Activated CD4-positive, alpha-beta T cell treated with anti-CD3 and anti-CD28 coated beads, Interleukin-2, amount 50 U/mL, for 4 hours (primary cell): ENCODE measurements around the gene SCGB3A1.

Experiments used
- DNase-seq, 2 experiments: peaks; one replicate each; pipeline ENCODE4 v3.0.0-alpha.2; 2020

Gene SCGB3A1

GRCh38 chr5:180591311-180591887 is at the start of gene SCGB3A1:
SCGB3A1 (minus strand) TSS chr5:180591499; CDS start chr5:180591462, 37 bp downstream.
- DNase-seq, result no peak

GRCh38 chr5:180640611-180640860 is 49.2 kb upstream of the SCGB3A1 start:
- DNase-seq, result no peak

- no peak for DNase-seq
These were observed 48.7 kb upstream of the SCGB3A1 start for GRCh38 chr5:180639741-180640610.

DNA sequence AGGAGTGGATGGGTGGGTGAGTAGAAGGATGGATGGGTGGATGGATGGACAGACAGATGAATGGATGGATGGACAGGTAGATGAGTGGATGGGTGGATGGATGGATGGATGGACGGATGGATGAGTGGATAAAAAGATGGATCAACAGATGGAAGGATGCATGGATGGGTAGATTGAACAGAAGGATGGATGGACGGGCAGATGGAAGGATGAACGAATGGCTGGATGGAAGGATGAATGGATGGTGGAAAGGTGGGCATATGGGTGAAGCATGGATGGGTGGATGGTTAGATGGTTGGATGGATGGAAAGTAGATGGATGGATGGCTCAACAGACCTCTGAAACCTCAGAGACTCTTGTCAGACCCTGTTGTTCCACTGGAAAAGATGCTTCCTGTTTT is 48.0 kb upstream of the SCGB3A1 start:
- no peak for DNase-seq

GRCh38 chr5:180637962-180638680 is 46.8 kb upstream of the SCGB3A1 start:
- no peak for DNase-seq

DNA sequence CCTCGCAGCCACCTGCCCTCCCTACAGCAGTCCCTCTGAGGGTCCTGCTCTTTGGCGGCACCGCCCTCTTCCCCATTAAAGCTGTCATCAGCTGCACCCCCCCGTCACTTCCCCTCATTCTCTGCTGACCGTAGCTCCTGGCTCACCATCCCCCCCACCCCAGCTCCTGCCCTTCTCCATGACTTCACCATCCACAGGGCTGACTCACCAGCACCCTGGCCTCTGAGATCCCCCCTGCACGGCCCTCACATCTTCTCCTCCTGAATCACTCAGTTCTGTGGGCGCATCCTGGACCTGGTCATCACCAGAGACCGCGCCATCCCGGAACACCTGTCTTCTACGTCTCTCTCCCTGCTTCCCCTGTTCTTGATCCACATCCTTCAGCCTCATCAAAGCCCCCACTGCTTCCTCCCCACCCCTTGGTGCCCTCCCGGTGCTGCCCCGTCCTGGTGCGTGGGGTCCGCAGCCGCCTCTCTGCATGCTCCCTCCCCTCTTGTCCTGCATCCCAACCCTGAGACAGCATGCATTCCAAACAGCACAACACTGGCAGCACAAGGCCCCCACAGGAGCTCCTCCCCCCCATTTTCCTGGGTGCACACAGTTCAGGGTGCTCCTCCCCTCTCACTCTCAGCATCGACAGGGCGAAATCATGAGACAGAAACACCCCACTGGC is 45.2 kb upstream of the SCGB3A1 start:
- no peak for DNase-seq

- no peak for DNase-seq
These were observed 44.7 kb upstream of the SCGB3A1 start for GRCh38 chr5:180636016-180636402.

- DNase-seq, result no peak
These were observed 42.2 kb upstream of the SCGB3A1 start for GRCh38 chr5:180633283-180634177.

- no peak for DNase-seq
These were observed 41.5 kb upstream of the SCGB3A1 start for GRCh38 chr5:180632768-180633167.

DNA sequence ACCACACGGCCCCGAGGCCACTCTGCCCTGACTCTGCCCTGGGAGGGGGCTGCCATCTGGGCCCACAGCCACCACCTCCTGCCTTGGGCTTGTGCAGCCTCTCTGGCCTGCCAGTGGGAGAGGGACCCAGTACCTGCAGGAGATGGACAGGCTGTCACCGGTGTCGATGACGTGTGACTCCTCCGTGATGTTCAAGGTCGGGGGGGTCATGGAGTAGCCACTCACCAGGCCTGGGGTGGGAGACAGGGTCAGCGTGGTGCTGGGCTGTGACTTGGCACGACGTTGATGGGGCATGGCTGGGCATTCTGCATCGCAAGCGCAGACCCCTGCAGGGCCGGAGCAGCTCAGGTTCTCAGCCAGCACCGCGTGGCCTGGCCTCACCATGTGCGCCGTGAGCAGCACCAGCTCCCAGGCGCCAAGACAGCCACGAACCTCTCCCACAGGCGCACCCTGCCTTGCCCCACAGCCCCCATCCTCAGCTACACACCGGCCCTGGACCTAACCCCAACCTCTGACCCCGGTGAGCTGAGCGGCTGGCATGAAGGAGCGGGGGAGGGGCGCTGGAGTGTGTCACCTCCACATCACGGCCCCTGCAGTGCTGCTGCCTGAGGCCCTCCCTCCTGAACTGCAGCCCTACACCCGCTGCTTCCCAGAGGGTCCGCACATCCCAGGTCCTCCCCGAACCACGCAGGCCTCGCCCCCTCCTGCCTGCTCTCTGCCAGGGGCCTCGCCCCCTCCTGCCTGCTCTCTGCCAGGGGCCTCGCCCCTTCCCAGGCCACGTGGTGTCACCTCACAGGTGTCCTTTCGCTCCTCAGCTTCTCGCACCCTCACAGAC is 40.5 kb upstream of the SCGB3A1 start:
- DNase-seq, result no peak

DNA sequence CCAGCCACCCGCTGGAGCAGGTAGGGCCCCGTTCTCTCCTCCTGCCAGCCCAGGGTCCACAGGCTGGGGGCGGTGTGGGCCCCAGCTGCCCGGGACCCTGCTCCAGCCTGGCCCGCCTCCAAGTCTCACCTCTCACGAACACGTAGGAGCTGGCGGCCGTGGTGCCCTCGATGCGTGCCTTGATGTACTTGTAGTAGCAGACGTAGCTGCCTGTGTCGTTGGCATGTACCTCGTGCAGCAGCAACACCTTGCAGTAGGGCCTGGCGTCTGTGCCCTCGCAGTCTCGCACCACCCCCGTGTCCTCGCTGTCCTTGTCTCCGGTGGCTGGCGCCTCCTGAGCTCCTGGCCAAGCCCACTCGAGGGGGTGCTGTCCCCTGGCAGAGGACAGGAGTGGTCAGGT is 39.1 kb upstream of the SCGB3A1 start:
- no peak for DNase-seq

DNA sequence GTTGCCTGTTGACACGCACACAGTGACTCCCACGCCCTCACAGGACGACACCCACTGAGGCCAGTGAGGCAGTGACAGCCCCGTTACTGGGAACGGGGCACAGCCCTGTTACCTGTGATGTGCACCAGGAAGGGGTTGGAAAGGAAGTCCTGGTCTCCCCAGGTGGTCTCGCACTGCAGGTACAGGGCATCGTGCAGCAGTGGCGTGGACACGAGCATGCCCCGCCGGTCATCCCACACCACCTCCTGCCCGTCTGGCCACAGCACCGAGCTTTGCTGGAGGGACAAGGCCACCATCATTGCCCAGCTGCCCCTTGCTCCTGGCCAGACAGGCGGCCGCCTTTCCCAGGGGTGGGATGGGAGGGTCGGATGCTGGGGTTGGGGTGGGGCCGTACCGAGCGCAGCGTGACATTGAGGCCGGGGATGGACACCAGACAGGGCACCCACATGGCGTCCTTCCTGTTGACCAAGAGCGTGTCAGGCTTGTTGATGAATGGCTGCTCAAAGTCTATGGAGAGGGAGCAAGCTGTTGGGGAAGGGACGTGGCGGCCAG is 38.6 kb upstream of the SCGB3A1 start:
- no peak for DNase-seq

GRCh38 chr5:180628827-180629750 is 37.8 kb upstream of the SCGB3A1 start:
- DNase-seq, result no peak

GRCh38 chr5:180628211-180628610 is 36.9 kb upstream of the SCGB3A1 start:
- no peak for DNase-seq

DNA sequence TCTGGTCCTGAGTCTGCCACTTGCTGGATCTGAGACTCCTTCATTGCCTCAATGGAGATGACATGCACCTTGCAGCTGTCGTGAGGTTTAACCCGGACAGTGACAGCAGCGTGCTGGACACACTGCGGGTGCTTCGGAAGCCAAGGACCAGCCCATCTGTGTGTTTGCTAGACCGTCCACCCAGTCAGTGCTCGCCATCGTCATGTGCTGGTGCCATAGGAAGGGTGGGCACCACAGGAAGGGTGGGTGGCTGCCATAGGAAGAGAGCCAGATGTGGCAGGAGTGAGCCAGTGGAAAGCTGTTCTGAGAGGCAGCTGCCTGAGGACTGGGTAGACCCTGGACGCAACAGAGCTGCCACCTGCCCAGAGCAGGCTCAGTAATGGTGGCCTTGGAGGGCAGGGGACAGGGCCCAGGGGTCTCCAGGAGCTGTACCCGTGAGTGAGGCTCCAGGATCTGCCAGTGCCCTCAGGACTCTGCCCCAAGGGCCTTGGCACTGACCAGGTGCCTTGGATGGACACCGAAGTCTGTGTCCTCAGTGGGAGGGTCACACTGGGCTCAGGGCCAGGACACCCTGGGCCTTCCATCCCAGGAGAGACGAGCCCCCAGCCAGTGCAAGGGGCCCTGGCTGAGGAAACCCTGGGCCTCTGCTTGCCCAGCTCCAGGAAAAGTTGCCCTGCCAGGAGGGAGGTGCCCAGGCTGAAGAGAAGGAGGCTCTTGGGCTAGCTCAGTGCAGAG is 36.3 kb upstream of the SCGB3A1 start:
- DNase-seq, result no peak

DNA sequence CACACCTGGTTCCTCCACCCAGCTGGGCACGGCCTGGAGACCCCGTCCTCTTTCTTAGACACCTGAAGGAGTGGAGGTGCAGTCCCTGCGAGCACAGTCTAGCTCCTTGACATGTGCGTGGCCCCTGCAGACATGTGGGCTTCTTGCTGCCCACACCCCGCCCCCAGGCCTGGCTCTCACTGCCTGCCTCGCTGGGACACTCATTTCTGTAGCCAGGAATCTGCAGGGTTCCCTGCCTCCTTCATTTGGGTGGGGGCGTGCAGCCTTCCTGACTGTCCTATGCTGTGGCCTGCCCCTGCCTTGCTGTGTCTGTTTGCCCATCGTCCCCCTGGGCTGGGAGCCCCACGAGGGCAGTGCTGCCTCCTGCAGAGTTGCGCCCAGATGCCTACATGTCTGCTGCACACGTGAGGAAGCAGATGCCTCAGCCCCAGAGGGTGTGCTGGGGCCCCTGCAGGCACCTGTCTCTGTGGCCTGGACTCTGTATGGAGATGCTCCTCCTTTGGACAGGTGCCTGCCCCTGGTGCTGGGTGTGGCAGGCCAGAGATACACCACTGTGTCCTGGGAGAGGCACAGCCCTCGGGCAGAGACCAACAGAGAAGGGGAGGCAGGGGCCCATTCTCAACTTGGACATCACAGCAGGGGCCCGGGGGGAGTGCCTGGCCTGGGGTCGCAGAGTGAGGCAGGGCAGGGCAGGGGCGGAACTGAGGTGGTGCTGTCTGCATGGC is 35.5 kb upstream of the SCGB3A1 start:
- DNase-seq, result no peak

GRCh38 chr5:180625791-180626660 is 34.7 kb upstream of the SCGB3A1 start:
- no peak for DNase-seq
